HCT116 (cell line): ENCODE results near the gene COPA.

Experiments used
- CEBPB ChIP-seq: IDR thresholded peaks from 2 replicates; pipeline ENCODE4 v1.6.1; 2012; ENCODE audit warnings: low read depth
- CTCF ChIP-seq, 3 experiments: fragments of 200-600 bp in 1 of 3; sonication (generic) in 1 of 3; IDR thresholded peaks in 2 of 3; conservative IDR thresholded peaks in 1 of 3; 2 replicates each; pipeline ENCODE4 v1.5.1; 2012 to 2017; ENCODE audit warnings: low read depth in 2 of 3, low read length in 2 of 3, antibody characterized with exemption in 1 of 3, borderline replicate concordance in 1 of 3, control low read depth in 1 of 3, mild to moderate bottlenecking in 1 of 3, mixed read lengths in 1 of 3, mixed run types in 1 of 3, moderate library complexity in 1 of 3; ENCODE audit not compliant: insufficient read depth in 1 of 3
- EGR1 ChIP-seq: IDR thresholded peaks from 2 replicates; pipeline ENCODE4 v1.6.1; 2012; ENCODE audit warnings: low read depth
- EZH2 ChIP-seq: fragments of 200-600 bp; sonication (generic); IDR thresholded peaks from 2 replicates; pipeline ENCODE4 v1.6.1; 2017; ENCODE audit warnings: antibody characterized with exemption, mixed run types
- EZH2phosphoT487 ChIP-seq: fragments of 200-600 bp; IDR thresholded peaks from 2 replicates; pipeline ENCODE4 v1.6.1; 2018; ENCODE audit warnings: antibody characterized with exemption, borderline replicate concordance
- FOSL1 ChIP-seq: IDR thresholded peaks from 2 replicates; pipeline ENCODE4 v1.6.1; 2012; ENCODE audit warnings: low read depth
- MAX ChIP-seq: IDR thresholded peaks from 2 replicates; pipeline ENCODE4 v1.6.1; 2012
- POLR2A ChIP-seq: IDR thresholded peaks from 2 replicates; pipeline ENCODE4 v1.7.0; 2011; ENCODE audit warnings: borderline replicate concordance; ENCODE audit not compliant: insufficient read depth, insufficient read length; ENCODE audit errors: extremely low read depth
- POLR2AphosphoS5 ChIP-seq: IDR thresholded peaks from 2 replicates; pipeline ENCODE4 v1.6.1; 2011; ENCODE audit warnings: mild to moderate bottlenecking, low read depth, low read length, moderate library complexity
- RAD21 ChIP-seq: IDR thresholded peaks from 2 replicates; pipeline ENCODE4 v1.6.1; 2012; ENCODE audit warnings: low read depth, mild to moderate bottlenecking
- REST ChIP-seq: IDR thresholded peaks from 2 replicates; pipeline ENCODE4 v1.6.1; 2012; ENCODE audit warnings: low read depth
- SIN3A ChIP-seq: IDR thresholded peaks from 2 replicates; pipeline ENCODE4 v1.6.1; 2012; ENCODE audit warnings: low read depth
- SRF ChIP-seq: IDR thresholded peaks from 2 replicates; pipeline ENCODE4 v1.6.1; 2012; ENCODE audit warnings: low read depth

GRCh38 chr1:160365325-160365724, 22.3 kb upstream of the COPA start:
- no peak for TF ChIP-seq EZH2
- TF ChIP-seq RAD21, result no peak
- no peak for TF ChIP-seq POLR2AphosphoS5
- no peak for TF ChIP-seq REST
- no peak for TF ChIP-seq POLR2A
- TF ChIP-seq CTCF (IDR thresholded peaks at IDR 0.05 in 2 of 3, conservative IDR thresholded peaks at IDR 0.05 in 1 of 3; ENCODE audit: borderline replicate concordance in 1 of 3, insufficient read depth in 1 of 3, low read depth in 2 of 3, low read length in 2 of 3), result no peak
- no peak for TF ChIP-seq SRF
- no peak for TF ChIP-seq EGR1
- no peak for TF ChIP-seq SIN3A
- no peak for TF ChIP-seq EZH2phosphoT487
- no peak for TF ChIP-seq MAX
- no peak for TF ChIP-seq FOSL1
- TF ChIP-seq CEBPB, result no peak
